Inflammatory macrophage treated with lipopolysaccharide for 4 hours (primary cell): Measurements from ENCODE around the gene KIF26B.
A peak's percentile ranks its signal among the peaks of the same experiment; 100 is the strongest.

Experiments
- DNase-seq: peaks from one replicate; pipeline ENCODE4 v3.0.0-alpha.2; 2020

The KIF26B gene

GRCh38 chr1:245609354-245610150 is 454.8 kb downstream of the KIF26B start:
- no peak for DNase-seq

GRCh38 chr1:245611251-245611650 is 456.5 kb downstream of the KIF26B start:
- DNase-seq = no peak

- no peak for DNase-seq
Observed at GRCh38 chr1:245614476-245614875, 459.7 kb downstream of the KIF26B start.

GRCh38 chr1:245615001-245615400 is 460.2 kb downstream of the KIF26B start:
- peak; percentile 21 for DNase-seq

GRCh38 chr1:245621589-245621988 is 466.8 kb downstream of the KIF26B start:
- DNase-seq = no peak

GRCh38 chr1:245622332-245623014 is 467.7 kb downstream of the KIF26B start:
- DNase-seq = no peak

- DNase-seq = no peak
Observed at GRCh38 chr1:245641384-245641783, 486.6 kb downstream of the KIF26B start.

GRCh38 chr1:245645406-245645805 is 490.6 kb downstream of the KIF26B start:
- no peak for DNase-seq

- no peak for DNase-seq
Observed at GRCh38 chr1:245645894-245646293, 491.1 kb downstream of the KIF26B start.

- DNase-seq = no peak
Observed at GRCh38 chr1:245648749-245649522, 494.2 kb downstream of the KIF26B start.

- no peak for DNase-seq
Observed at GRCh38 chr1:245649666-245650065, 494.9 kb downstream of the KIF26B start.

GRCh38 chr1:245650441-245650960 is 495.7 kb downstream of the KIF26B start:
- DNase-seq = no peak

- no peak for DNase-seq
Observed at GRCh38 chr1:245651093-245651492, 496.3 kb downstream of the KIF26B start.

GRCh38 chr1:245652116-245652515 is 497.3 kb downstream of the KIF26B start:
- no peak for DNase-seq

GRCh38 chr1:245652660-245653427 is 498.1 kb downstream of the KIF26B start:
- peak; percentile 0 for DNase-seq

- DNase-seq = no peak
Observed at GRCh38 chr1:245654460-245655050, 499.8 kb downstream of the KIF26B start.

- no peak for DNase-seq
Observed at GRCh38 chr1:245656189-245656717, 501.5 kb downstream of the KIF26B start.

- DNase-seq = no peak
Observed at GRCh38 chr1:245657371-245657770, 502.6 kb downstream of the KIF26B start.

GRCh38 chr1:245663373-245663772 is 508.6 kb downstream of the KIF26B start:
- DNase-seq = no peak

GRCh38 chr1:245663841-245664240 is 509.1 kb downstream of the KIF26B start:
- DNase-seq = no peak

- no peak for DNase-seq
Observed at GRCh38 chr1:245666412-245666811, 511.6 kb downstream of the KIF26B start.

GRCh38 chr1:245671349-245671748 is 516.6 kb downstream of the KIF26B start:
- DNase-seq = no peak
